ENCODE measurements around the gene CRYM.
"Not testable (repeated sequence)": the region's sequence is repeated elsewhere in the genome, so short reads cannot be mapped to it uniquely, and the experiment has no call there.

DNA sequence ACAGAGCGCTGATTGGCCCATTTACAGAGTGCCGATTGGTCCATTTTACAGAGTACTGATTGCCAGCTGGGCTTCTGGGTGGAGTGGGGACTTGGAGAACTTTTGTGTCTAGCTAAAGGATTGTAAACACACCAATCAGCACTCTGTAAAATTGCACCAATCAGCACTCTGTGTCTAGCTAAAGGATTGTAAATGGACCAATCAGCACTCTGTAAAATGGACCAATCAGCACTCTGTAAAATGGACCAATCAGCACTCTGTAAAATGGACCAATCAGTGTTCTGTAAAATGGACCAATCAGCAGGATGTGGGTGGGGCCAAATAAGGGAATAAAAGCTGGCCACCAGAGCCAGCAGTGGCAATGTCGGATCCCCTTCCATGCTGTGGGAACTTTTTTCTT lies 11.7 kb upstream of the CRYM start:
- TF ChIP-seq, protein P1, sequence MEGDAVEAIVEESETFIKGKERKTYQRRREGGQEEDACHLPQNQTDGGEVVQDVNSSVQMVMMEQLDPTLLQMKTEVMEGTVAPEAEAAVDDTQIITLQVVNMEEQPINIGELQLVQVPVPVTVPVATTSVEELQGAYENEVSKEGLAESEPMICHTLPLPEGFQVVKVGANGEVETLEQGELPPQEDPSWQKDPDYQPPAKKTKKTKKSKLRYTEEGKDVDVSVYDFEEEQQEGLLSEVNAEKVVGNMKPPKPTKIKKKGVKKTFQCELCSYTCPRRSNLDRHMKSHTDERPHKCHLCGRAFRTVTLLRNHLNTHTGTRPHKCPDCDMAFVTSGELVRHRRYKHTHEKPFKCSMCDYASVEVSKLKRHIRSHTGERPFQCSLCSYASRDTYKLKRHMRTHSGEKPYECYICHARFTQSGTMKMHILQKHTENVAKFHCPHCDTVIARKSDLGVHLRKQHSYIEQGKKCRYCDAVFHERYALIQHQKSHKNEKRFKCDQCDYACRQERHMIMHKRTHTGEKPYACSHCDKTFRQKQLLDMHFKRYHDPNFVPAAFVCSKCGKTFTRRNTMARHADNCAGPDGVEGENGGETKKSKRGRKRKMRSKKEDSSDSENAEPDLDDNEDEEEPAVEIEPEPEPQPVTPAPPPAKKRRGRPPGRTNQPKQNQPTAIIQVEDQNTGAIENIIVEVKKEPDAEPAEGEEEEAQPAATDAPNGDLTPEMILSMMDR (conservative IDR thresholded peaks at IDR 0.05; ENCODE audit: low read depth, low read length) = not testable (repeated sequence)
- not testable (repeated sequence) for TF ChIP-seq EZH2 (IDR thresholded peaks at IDR 0.05; ENCODE audit: borderline replicate concordance, low read depth, low read length, poor library complexity, severe bottlenecking)
